ENCODE results near the gene MTUS2. TPM values are rescaled to one million over a fixed set of nuclear protein-coding genes. Genes with fewer than 3 reads are reported as not detected.

Gene MTUS2
- polyA plus RNA-seq, 3 donors, result 0.03 to 7.4 TPM; not detected in 1

DNA sequence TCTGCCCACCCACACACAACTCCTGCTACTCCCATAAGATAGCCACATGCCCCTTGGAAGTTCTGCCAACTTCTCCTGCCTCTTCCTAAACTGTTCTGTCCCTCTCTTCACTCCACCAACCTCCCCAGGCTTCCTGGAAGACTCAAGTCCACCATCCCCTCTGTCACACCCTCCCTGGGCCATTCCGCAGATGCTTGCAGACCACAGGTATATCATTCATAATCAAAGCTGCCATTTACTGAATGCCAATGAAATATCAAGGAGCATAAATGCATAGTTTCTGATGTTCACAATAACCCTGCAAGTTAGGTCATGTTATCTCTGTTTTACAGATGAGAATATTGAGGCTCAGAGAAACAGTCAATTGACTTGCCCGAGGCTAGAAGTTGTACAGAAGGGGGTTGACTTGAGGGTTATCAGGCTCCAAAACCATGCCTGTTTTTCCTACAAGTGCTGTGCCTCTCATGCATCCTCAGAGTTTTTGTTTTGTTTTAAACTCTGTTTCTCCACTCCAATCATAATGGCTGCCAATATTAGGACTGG lies 639.7 kb downstream of the MTUS2 start:
- WGBS, 3 donors, result 86 to 94% (median 93%) methylated on average over 2 of the region's 2 CpGs
- H3K27ac ChIP-seq (ENCODE audit: low read depth, low read length), result no peak overlapping the region

DNA sequence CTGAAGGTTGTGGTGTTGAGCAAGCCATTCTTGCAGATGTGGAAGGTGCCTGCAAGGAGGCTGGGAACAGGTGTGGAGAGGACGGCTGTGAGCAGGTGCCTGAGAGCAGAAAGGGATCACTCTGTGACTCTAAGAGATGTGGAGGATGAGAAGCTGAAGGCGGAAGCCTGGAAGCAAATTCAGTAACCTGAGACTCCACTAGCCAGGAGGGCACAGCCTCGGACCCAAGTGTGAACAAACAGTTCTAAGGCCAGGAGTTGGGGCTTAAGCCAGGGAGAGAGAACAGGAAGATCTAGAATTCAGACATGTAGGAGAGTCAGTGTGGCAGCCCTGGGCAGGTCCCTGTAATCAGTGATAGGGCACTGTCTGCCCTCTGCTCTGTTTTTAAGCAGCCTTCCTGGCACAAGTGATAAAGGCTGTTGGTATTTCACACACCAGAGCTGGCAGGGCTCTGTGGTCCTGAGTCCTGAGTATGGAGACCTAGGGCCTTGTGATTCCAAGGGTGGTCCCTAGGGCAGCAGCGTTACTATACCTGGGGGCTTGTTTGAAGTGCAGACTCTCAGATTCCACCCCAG lies 644.1 kb downstream of the MTUS2 start:
- H3K27ac ChIP-seq (ENCODE audit: low read depth, low read length), result no peak overlapping the region
- WGBS, 3 donors, result 71 to 92% (median 89%) methylated on average over 4 of the region's 4 CpGs

DNA sequence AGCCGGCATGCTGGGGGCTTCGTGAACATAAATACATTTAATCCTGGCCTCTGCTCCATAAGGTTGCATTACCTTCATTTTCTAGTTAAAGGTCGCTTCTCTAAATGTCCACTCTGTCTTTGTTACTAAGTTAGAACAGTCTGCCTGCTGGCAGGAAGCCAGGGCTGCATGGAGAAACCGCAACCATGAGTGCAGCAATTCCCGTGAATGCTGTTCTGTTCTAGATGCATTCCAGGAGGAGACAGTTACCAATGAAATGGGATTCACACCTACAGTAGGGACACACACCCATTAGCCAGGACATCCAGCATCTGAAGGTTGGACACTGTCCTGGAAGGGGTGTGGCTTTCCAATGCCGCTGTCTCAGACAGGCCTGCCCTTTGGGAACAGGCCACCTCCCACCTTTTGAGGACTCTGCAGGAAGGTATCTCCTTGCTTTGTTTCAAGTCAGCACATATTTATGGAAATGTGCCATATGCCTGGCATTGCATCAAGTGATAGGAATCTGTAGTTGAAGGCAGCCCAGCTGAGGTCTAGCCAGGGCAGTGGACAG lies 645.7 kb downstream of the MTUS2 start:
- 42 to 56% (median 50%) methylated on average over 6 of the region's 6 CpGs for WGBS, 3 donors
- no peak overlapping the region for H3K27ac ChIP-seq (ENCODE audit: low read depth, low read length)

DNA sequence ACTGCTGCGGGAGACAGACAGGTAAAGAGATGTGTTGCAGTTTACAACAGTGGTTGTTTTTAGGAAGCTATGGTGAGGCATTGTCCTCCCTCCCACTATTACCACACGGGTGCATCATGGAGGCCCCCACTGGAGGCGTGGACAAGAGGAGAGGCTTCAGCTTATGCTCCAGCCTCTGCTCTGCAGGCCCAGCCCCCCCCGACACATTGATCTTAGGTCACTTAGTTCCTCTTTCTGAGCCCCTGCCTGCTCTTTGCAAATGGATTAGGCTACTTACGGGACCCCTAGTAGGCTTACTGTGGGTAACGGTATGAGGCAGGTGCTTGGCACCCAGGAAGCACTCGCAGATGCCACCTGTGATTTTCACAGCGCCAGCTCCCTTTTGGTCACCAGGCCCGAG lies 651.4 kb downstream of the MTUS2 start:
- H3K27ac ChIP-seq (ENCODE audit: low read depth, low read length), result no peak overlapping the region

DNA sequence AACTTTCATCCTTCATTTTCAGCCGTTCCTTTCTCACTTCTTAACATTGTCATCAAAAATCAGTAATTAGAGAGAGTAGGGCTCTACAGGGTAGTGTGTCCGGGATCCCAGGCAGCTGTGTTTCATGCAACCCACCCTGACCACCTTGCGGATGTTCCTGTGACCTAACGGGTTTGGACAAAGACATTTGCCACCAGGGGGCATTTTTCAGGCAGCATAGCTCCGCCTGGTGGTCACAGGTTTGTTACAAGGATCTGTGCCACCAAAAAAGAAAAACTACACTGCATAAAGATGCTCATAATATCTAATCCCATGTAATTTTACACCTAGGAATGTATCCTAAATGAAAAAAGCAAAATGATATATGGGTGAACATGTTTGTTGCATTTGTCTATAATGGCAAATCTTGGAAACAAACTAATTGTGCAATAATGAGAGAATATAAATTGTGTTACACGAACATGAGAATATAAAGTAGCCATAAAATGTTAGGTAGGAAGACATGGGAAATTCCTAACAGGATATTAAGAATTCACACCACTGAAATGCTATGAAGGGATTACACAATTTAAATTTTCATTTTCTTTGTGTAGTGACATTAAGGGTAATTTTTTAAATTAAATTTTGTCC lies 652.3 kb downstream of the MTUS2 start:
- H3K27ac ChIP-seq (ENCODE audit: low read depth, low read length), result no peak overlapping the region

More for the DNA sequence above, 651.4 kb downstream of the MTUS2 start:
- 75 to 76% (median 75%) methylated on average over 9 of the region's 9 CpGs for WGBS, 3 donors

DNA sequence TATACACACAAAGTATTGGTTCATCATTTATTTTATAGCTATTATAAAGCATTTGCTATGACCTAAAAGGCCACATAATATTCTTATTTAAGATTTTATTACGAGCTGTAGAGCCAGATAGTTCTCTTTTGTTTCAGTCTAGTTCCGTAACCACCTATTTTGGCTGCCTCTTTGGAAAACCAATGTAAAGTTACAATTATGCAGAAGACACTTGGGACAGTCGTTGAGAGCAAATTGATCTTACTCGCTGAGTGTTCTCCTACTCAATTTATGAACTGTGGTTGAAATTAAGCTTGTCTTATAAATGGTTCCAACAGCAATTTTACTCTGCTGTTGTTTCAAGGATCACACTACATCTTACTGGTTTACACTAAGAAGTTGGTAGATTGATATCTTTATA lies 653.0 kb downstream of the MTUS2 start:
- 75 to 83% (median 76%) methylated on average over 4 of the region's 4 CpGs for WGBS, 3 donors
- H3K27ac ChIP-seq (ENCODE audit: low read depth, low read length), result no peak overlapping the region

More for the DNA sequence above, 652.3 kb downstream of the MTUS2 start:
- WGBS, 3 donors, result 40 to 44% (median 41%) methylated on average over 6 of the region's 6 CpGs

DNA sequence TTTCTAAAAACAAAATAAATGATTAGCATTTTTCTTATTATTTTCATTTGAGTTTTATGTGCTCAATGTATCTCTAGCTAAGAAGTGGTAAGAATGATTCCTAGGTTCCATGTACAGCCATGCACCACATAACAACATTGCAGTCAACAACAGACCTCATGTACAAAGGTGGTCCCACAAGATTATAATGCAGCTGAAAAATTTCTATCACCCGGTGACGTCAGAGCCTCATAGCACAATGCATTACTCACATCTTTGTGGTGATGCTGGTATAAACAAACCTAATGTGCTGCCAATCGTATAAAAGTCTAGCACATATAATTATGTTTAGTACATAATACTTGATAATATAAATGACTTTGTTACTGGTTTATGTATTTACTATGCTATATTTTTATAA lies 654.9 kb downstream of the MTUS2 start:
- no peak overlapping the region for H3K27ac ChIP-seq (ENCODE audit: low read depth, low read length)
- WGBS, 3 donors, result 86 to 91% (median 86%) methylated on average over 3 of the region's 3 CpGs

DNA sequence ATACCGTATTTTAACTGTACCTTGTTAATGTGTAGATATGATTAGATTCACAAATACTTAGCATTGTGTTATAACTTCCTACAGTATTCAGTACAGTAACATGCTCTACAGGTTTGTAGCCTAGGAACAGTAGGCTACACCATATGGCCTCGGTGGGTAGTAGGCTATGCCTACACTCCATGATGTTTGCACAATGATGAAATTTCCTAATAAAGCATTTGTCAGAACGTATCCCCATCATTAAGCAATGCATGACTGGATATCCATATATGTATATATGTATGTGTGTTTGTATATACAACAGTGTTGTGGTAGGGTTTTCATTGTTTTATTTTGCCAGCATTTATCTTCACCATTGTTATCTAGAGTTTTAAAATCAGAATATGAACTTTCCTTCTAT lies 655.9 kb downstream of the MTUS2 start:
- whole genome bisulfite sequencing, 3 donors, result 71 to 83% (median 76%) methylated on average over 3 of the region's 3 CpGs
- H3K27ac ChIP-seq (ENCODE audit: low read depth, low read length), result no peak overlapping the region

DNA sequence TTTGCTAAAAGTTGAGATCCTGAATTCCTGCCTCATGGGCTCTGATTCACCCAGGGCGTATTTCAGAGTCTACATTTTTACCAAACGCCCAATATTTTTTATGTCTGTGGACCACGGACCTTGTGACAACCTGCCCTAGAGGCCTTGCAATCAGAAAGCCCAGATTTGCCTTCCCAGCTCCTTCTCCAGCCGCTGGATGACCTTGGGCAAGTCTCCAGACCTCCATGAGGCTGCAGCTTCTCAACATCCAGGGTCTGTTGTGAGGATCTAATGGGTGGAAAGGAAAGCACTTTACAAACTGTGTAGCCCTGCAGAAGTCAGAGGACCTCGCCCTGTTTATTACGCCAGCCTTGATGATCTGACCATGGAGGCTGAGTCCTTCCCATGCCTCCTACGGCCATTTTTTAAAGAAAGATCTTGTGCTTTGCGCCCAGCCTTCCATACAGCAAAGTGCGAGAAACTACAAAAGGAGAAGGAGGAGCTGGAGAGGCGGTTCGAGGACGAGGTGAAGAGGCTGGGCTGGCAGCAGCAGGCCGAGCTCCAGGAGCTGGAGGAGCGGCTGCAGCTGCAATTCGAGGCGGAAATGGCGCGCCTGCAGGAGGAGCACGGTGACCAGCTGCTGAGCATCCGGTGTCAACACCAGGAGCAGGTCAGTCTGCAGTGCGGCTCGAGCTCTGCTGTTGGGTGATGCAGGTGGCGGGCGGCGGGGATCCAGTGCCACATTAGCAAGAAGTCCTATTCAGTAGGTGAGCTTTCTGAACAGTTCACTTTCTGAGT lies 659.8 kb downstream of the MTUS2 start:
- H3K27ac ChIP-seq (ENCODE audit: low read depth, low read length), result no peak overlapping the region
- WGBS, 3 donors, result 78 to 85% (median 81%) methylated on average over 25 of the region's 25 CpGs

DNA sequence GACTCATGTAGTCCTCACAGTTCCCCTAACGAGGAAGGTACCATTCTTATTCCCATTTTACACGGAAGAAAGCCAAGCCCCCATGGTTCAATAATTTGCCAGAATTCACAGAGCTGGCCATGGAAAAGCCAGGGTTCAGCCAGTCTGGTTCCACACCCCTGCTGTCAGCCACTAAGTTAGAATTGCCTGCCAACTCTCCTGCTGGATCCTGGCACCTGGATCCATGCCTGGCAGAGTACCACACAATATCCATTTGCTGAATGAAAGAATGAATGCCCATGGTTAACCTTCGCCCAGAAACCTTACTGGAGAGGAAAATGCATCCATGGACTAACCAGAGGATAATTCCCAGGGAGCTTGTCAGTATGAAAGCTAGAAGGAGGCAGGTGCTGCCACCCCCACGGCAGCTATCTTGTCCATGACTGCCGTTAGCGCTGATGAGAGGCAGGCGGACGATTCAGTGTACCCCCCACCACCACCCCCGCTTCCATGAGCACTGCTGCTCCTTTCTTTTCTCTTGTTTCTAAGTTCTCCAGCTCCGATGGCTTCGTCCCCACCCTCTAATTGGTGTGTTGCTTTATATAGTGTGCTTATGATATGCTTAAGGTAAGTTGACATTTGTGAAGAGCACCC lies 660.9 kb downstream of the MTUS2 start:
- WGBS, 3 donors, result 81 to 88% (median 85%) methylated on average over 11 of the region's 11 CpGs
- no peak overlapping the region for H3K27ac ChIP-seq (ENCODE audit: low read depth, low read length)

DNA sequence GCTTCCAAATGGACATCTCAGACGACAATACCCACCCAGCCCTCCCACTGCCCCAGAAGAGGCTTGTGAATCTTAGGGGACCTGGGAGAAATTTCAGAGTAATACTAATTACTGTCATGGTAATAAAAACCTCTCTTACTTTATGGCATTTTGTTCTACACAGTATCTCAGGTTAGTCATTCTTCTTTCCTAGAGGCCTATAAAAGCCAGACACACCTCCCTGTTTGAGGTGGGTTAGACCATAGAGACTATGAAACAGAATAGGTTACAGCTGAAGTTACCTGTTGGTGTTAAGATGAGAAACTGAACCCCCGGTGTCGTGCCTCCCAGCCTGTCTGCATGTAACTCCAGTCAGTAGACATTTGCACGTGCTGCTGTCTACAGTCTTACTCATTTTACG lies 661.5 kb downstream of the MTUS2 start:
- H3K27ac ChIP-seq (ENCODE audit: low read depth, low read length), result no peak overlapping the region
- WGBS, 3 donors, result 93 to 96% (median 94%) methylated on average over 5 of the region's 5 CpGs

DNA sequence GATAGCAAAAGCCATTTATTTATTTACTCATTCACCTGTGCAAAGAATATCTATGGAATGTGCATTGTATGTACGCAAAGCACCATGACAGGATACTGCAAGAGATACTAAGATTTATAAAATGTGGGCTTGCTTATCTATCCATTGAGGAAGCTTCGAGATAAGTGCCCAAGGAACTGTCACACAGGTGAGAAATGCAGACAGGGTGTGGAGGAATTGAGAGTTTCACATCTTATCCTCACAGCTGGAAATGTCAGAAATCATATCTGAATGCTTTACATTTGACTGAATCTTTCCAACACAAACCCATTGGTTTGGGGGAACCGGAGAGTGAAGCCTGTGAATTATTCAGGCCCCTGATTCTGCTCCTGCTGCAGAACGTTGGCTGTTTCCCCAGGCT lies 662.4 kb downstream of the MTUS2 start:
- H3K27ac ChIP-seq (ENCODE audit: low read depth, low read length), result no peak overlapping the region
- WGBS, 3 donors, result 74 to 78% (median 74%) methylated on average over 4 of the region's 4 CpGs

DNA sequence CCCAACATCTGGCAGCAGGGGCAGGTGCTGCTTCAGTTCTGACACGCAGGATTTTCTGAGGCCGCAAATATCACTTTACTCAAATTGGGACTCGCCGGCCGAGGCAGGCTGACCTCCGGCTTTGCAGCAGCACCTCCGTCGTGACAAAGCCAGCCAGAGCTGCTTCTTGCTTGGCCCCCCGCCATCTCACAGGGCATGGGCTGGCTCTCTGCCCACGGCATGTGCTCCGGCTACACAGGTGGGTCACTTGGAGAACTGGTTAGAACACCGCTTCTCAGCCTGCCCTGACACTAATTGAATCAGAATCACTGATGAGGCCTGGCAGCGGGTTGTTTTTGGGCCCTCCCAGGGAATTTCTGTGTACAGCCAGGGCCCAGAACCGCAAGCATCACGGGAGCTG lies 663.1 kb downstream of the MTUS2 start:
- 56 to 91% (median 88%) methylated on average over 15 of the region's 15 CpGs for WGBS, 3 donors
- H3K27ac ChIP-seq (ENCODE audit: low read depth, low read length), result no peak overlapping the region

DNA sequence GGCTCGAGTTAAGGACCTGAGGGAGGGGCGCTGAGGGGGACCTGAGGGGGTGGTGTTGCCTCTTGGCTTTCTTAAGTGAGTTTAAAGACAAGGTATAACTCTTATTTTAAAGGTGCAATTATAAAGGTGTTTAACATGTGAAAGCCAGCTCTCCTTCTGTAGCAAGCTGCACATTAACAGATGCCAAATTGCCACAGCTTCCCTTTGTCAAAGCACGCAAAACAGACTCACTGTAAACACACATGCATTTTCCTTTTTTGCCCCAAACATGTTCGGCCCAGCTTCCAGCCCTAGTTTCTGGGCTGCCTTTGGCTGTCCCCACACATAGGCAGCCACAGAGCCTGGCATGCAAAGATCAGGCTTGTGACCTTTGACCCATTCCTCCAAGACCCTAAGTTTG lies 663.5 kb downstream of the MTUS2 start:
- 81 to 95% (median 85%) methylated on average over 4 of the region's 4 CpGs for WGBS, 3 donors
- H3K27ac ChIP-seq (ENCODE audit: low read depth, low read length), result no peak overlapping the region

DNA sequence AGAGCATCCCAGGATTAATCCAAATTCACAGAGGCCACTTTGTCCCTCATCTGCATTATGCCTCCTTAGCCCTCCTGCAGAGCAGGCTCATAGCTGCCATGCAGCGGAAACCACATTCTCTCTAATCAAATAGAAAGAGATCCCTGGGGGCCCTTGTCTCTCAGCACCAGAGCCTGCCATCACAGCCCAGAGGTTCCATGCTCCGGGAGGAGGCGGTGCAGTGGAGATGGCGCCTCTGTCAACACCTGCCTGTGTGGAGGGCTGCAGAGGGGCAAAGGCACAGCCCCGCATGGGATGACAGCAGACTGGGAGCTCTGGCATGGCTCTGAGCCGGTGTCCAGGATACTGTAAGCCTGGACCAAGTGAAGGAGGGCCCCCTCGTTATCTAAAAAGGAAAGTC lies 664.1 kb downstream of the MTUS2 start:
- H3K27ac ChIP-seq (ENCODE audit: low read depth, low read length), result no peak overlapping the region
- WGBS, 3 donors, result 80 to 90% (median 83%) methylated on average over 7 of the region's 7 CpGs

DNA sequence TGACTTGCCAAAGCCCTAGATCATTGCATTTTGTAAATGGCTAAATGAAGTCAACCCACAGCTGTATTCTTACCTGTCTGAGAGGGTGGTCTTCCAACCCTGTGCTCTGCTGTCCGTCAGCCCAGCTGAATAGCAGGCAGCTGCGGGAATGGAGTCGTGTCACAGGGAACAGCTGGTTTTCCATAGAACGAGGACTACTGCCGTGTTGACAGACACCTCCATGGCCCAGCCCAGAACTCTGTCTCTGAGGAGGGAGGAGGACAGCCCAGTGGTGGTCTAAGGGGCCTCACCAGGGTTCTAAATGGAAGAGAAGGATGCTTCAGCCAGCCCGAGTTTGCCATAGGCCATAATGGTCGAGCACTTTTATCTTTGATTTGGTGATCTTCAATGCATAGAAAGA lies 664.7 kb downstream of the MTUS2 start:
- WGBS, 3 donors, result 83 to 88% (median 84%) methylated on average over 7 of the region's 7 CpGs
- no peak overlapping the region for H3K27ac ChIP-seq (ENCODE audit: low read depth, low read length)

DNA sequence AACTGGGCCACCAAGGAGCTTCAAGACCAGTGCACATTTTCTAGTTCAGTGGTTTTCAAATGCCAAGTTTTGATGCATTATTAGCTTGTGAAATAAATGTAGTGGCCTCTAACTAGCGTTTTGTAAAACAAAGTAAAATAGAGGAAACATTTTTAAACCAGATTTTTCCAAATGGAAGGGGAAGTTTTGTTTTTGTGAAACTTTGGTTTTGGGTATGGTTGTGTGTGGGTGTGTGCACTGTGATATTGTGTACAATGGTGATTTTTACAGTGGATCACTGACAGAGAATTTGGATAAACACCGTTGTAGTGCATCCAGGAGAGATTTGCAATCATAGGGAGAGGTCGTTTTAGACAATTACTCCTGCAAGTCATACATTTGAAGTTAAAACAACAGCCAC lies 666.4 kb downstream of the MTUS2 start:
- H3K27ac ChIP-seq (ENCODE audit: low read depth, low read length), result no peak overlapping the region
- WGBS, 3 donors, result 55 to 72% (median 57%) methylated on average over 3 of the region's 3 CpGs

DNA sequence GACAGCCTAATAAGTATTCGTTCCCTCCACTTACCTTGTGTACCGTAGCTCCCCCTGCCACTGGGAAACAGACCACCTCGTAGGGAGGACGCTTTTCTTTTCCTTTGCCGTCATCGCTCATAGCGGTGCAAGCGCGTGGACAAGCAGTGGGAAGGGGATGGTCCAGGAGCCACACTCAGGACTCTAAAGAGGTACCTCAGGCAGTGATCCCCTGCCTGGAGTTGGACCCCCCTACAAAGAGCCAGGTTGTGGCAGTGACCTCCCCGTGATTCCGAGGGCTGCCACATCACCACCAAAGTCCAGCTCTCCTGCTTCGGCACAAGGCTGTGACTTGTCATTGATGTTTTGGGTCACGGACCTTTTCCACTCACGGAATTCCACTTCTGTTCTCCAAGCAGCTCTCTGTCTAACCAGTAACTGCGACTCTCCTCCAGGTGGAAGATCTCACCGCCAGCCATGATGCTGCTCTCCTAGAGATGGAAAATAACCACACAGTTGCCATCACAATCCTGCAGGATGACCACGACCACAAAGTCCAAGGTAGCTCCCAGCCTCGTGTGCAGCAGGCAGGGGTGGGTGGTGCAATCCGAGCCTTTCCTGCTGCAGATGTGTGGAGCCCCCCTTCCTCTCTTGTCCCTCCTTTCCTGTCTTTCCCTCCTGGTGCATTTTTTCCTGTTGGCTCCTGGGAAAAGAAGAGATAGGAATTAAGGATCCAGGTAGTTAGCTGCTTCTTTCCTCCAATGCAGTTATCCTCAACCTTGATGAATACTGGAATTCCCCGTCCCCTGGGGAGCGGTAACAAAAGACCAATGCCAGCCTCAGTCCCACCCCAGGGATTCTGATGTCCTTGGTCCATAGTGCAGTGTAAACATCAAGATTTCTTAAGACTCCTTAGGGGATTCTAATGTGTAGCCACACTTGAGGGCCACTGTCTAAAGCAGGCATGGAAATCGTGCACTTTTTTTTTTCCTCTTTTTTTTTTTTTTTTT lies 667.6 kb downstream of the MTUS2 start:
- no peak overlapping the region for H3K27ac ChIP-seq (ENCODE audit: low read depth, low read length)
- 83 to 89% (median 83%) methylated on average over 22 of the region's 22 CpGs for WGBS, 3 donors

Measured in adipose tissue (tissue), 3 donors.